HG03095 (cell line): Measurements from ENCODE around the gene UPK3A.
"Not testable (repeated sequence)": the region's sequence is repeated elsewhere in the genome, so short reads cannot be mapped to it uniquely, and the experiment has no call there.

Experiments
- ATAC-seq: cut with Tn5 transposase; IDR thresholded peaks from one replicate; pipeline ENCODE4 v1.9.1; 2021; ENCODE audit warnings: moderate library complexity; ENCODE audit not compliant: unreplicated experiment

The UPK3A gene

DNA sequence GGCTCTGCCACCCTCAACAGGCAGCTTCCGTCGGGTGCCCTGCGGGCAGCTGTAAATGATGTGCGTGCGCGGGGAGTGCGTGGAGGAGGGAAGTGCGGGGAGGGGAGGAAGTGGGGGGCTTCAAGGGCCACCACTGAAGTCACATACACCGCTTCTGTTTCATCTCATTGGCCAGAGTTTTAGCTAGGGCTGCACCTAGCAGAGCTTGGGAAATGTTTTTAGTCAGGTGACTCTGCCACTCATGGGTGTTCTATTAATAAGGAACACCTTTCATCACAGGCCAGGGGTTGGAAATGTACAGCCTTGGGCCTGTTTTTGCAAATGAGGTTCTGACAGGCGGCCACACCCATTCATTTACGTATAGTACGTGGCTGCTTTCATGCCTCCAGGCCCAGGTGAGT is 39.6 kb downstream of the UPK3A start:
- no peak for ATAC-seq

DNA sequence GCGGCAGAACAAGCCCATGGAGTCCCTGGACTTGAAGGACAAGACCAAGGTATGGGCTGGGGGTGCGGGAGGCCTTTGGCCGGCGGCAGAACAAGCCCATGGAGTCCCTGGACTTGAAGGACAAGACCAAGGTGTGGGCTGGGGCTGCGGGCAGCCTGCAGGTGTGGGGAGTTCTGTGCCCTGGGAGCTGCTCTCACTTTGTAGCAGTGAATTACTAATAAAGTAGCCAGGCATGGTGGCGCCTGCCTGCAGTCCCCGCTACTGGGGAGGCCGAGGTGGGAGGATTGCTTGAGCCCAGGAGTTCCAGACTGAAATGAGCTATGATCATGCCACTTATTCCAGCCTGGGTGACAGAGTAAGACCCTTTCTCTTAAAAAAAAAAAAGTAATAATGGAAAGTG is 43.5 kb downstream of the UPK3A start:
- not testable (repeated sequence) for ATAC-seq

DNA sequence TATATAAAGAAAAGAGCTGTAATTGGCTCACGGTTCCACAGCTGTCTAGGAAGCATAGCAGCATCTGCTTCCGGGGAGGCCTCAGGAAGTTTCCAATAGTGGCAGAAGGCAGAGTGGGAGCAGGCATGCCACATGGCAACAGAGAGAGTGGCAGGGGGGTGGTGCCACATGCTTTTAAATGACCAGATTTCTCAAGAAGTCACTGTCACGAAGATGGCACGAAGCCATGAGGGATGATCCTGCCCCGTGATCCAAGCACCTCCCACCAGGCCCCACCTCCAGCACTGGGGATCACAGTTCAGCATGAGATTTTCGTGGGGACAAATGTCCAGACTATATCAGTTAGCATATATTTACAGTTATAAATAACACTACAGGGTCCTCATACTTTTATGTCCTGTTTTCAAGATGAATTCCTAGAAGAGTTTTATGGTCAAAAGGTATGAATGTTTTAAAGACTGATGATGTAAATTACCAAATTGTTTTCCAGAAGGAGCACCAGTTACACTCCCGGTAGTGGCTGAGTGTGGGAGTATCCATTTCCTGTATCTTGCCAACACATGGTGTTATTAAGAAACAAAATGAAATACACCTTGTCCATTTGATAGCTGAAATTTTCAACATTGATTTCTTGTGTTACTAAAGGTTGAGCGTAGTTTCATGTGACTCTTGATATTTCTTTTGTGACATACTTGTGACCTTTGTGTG is 44.2 kb downstream of the UPK3A start:
- no peak for ATAC-seq

DNA sequence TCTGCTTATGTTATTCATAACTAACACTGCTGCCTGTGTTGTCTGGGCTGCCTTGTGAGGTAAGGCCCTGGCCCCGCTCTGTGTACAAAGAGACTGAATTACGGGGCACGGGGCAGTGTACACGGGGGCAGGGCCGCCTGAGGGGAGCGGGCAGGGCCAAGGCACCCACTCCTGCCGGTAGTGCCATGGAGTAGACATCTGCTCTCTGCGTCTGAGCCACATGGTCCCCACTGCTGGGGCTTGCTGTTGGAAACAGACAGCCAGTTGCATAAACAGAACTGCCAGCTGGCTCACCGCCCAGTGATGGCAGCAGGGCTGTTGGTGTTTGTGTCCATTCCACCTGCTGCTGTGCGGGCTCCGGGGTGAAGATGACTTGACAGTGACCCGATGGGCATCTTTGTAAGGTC is 44.8 kb downstream of the UPK3A start:
- no peak for ATAC-seq

DNA sequence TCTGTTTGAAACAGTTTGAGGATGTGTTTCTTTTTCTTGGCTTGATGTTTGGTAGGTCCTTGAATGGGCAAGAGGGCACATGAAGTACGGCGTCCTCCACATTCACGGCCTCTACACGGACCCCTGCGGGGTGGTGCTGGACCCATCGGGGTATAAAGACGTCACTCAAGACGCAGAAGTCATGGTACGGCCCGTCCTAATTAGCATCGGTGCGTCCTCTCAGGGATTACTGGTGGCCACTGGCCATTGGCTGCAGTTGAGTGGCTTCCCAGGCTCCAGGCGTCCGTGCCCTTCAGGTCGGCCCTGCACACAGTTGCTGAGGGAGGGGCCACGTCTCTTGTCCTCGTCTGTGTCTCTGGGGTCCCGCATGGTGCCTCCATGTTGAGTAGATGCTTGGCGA is 45.8 kb downstream of the UPK3A start:
- ATAC-seq, result no peak

DNA sequence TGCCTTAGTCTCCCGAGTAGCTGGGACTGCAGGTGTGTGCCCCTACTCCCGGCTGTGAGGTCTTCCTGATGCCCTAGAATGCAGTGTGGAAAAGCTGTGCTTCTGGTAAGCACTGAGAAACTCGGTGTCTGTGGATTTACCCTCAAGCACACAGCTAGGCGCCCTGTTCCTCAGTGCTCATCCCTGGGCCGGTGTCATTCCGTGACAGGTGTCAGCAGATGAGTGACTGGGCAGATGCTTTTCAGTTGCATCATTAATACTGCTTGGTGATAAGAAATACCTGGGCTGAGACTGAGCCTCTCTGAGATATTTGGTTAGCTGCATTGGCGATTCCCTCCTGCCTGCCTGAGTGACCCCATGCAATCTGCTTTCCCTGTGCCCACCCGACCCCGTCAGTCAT is 46.7 kb downstream of the UPK3A start:
- ATAC-seq, result no peak

DNA sequence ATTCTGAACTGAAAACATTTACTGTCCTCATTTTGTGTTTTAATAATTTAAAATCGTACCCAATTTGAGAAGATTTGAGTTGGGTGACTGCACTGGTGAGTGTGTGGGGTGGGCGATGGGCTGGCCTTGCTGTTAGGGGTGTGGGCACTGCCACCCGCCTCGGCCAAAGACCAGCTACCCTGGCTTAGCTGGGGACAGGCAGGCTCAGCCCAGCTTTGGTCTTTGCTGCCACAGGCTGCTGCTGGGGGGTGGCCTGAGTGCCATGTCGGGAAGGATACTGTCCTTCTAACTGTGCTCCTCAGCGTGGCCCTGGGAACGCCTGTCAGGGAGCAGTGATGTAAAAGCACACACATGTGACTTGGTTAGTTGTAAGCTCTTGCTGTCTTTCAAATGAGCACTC is 47.3 kb downstream of the UPK3A start:
- ATAC-seq, result no peak

DNA sequence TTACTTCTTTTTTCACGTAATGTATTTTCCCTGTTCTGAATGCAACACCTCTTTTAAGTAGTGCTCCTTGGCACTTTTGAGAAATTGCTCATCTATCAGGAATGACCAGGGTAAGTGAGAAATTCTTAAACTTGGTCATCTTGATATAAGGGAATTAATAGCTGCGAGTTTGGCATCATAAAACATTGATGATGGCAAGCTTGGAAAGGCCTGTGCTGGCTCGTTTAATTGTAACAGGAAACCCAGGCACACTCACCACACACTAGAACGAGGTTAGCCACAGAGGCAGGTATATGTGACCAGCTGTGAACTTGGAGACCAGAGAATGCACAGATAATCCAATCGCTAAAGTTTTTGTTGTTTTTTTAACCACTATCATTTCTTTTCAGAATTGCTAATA is 49.3 kb downstream of the UPK3A start:
- ATAC-seq, result no peak

DNA sequence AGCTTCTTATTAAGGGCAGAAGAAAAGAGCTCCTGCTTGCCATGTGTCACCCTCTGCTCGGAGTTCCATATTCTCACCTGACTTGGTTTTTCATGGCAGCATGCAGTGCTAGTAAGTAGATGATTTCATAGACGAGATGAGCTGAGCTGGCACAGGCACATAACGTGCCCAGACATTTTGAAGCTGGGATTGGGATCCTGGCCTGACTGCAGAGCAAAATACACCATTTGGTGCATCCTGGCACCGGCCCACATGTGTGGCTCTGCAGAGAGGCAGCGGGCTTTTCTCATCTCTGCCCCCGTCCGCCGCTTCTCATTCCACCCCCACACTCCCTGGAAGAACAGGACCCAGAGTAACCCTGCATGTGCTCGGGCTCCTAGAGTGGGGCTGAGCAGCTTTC is 49.8 kb downstream of the UPK3A start:
- ATAC-seq, result no peak

DNA sequence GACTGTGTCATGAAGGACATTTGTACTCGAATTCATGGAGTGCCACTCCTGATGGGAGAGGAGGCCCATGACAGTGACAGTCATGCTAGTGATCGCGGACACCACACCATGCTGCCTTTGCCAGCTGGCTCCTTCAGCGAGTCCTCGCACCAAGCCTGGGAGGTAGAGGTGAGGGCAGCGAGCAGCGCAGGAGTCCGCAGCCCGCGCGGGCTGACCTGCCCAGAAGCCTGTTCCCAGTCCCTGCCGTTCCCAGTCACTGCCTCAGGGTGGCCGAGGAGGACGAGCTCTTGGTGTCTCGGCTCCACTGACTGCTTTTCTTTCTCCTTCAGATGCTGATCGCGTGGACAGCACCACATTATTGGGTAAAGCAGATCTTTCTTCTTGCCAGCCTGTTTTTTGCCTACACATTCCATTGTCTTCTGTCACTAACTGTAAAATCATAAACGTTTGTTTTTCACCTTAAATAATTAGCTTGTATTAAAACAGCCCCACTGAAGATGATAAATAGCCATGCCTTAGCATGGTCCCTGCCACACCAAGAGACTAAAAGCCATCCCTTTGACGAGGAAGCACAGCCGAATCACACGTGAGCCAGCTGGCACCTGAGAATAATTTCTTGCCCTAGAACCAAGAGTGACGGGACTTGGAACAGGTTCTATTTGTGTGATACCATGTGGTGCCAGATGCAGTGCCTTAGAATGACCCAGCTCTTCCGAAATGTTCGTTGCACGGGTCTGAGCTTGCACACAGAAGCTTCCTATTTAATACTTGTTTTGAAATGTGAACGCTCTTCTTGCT is 50.5 kb downstream of the UPK3A start:
- ATAC-seq, result no peak

DNA sequence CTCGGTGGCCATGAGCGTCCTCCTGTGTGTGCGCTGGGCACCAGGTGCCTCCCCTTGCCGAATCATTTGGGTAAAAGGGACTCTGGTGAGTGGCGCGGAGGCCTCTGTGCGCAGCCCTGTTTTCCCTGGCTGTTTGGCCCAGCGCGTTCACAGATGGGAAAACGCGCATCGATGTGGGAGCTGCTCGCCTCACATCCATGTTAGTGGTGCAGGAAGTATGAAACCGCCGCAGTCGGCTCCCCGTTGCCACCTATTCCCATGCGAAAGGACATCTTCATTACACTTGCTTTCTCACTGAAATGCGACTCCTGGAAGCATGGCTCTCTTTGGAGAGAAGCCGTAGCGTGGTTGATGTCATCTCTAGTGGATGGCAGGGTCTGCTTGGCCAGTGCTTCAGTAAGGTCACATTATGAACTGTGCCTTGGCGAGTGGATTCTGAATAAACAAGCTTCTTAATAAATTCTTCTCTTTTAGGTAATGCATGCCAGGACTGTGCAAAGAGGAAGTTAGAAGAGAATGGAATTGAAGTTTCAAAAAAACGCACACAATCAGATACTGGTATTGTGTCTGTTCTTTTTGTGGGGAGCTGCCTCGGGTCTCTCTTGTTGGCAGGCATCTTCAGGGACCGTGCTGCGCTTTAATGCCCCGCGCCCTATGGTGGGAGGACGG is 51.2 kb downstream of the UPK3A start:
- no peak for ATAC-seq

DNA sequence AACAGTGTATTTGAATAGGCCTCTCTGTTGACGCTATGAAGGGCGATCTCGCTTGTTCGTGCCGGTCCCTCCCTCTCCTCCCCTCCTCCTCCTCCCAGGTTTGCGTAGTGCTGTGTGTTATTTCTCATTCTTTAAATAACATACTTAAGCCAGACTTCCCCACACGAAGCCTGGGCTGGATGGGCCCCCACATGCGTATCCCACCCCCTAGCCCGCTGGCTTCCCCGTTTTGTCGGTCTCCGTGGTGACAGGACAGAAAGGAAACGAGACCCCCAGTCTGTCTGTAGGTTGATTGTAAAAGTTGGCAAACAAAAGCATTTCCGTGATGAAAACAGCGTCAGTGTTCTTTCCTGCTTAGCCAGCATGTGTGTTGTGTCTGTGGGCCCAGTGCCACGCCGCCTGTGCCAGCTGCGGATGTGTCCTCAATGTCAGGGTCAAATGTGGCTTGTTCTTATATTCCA is 52.3 kb downstream of the UPK3A start:
- ATAC-seq, result no peak

DNA sequence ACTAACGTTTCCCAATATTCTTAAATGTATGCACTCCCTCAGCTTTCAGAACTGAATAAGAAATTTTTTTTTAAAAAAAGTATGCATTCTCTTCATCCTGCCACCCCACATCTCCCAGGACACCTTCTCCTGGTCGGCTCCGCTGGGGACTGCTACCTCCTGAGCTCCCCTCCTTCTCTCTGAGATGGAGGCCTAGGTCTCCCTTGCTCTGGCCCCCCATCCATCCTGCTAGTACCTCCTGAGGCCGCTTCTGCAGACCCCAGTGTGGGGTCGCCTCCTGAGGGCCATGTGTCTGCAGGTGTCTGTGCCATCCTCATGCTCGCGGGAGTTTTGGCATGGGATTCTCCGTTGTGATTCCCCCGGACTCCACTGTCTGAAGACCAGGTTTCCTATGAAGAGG is 52.8 kb downstream of the UPK3A start:
- ATAC-seq, result no peak

DNA sequence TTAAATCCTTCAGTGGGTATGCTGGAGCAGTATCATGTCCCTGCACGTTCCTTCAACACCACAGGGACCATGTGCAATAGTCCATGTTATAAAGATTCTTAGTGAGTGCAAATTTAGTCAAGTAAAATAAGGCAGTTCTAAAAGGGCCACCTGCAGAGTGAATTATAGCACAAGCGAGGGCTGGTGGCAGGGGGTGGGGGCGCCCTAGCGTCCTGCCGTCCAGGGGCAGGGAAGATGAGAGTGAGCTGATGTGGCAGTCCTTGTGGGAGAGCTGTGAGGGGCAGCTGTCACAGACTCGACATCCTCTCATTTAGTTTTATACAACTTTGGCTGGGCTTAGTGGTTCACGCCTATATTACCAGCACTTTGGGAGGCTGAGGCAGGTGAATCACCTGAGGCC is 54.0 kb downstream of the UPK3A start:
- no peak for ATAC-seq

DNA sequence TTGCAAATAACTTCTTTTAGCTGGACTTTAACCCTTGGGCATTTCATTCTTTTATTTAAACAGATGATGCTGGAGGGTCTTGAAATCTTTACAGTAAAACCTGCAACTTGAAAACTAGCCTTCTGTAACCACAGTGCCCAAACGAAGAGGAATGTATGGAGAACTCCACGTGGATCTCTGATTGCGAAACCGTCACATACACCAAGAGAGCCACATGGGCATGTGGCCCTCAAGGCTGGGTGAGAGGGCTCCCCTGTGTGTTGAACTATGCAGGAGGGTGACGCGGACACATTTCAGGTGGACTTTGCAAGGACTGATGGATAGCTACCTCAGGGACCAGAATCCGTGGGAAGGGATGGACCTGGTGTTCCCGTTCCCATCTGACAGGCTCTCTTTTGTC is 55.6 kb downstream of the UPK3A start:
- ATAC-seq, result no peak

DNA sequence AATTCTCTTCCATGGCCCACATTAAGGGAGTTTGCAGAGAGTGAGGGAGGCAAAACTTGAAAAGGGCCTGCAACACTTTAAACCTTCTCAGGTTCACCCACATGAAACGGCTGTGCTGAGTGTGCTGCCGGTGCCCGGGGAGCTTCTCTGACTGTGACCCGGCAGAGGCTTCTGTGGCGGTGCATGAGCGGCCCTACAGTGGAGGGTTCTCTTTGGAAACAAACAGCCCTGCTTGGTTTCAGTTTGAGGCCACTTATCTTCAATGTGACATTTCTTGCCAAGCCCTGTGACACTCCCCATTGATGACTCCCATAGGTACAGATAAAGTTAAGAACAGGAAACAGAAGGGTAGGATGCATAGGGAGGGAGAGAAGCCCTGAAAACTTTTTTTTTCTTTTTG is 56.7 kb downstream of the UPK3A start:
- ATAC-seq, result no peak

DNA sequence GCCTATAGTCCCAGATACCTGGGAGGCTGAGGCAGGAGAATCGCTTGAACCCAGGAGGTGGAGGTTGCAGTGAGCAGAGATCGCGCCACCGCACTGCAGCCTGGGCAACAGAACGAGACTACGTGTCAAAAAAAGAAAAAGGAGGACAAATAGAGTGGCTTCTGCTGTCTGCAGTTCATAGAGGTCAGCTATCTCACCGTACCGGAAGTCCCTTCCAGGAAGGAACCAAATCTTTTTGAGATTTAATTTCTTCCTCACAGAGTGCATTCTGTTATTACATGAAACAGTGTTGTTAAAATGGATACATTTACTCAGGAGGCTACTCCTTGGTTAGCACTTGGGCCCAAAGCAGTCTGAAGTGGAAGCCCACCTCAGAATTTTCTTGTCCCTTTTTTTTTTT is 58.4 kb downstream of the UPK3A start:
- ATAC-seq, result no peak

DNA sequence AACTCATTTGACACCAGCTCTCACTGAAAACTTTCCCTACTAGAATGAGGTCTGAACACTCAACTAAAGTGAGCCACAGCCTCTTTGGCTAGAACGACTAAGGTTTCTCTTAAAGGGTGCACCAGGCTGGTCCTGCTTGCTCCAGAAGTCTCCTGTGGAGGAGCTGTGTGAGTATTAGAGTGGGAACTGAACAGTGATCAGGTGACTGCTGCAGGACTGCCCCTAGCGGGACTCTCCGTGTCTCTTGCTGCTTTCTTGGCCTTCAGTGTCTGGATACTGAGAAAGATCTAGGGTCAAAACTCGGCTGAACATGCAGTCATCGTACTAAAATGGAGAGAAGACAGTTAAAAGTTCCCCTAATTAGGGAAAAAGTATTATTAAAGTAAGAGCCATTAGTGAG is 59.6 kb downstream of the UPK3A start:
- ATAC-seq, result no peak
